RKO (cell line): Measurements from ENCODE around the gene ELMO2.

ENCODE experiments used
- DNase-seq: peaks from one replicate; pipeline ENCODE4 v3.0.0-alpha.2; 2016; ENCODE audit warnings: low spot score

The ELMO2 gene

GRCh38 chr20:46406200-46406985 is at the start of gene ELMO2:
Gene ELMO2 (minus strand): TSS chr20:46406615. CDS start chr20:46394482, 12,133 bp downstream.
- peak; percentile 99 for DNase-seq

DNA sequence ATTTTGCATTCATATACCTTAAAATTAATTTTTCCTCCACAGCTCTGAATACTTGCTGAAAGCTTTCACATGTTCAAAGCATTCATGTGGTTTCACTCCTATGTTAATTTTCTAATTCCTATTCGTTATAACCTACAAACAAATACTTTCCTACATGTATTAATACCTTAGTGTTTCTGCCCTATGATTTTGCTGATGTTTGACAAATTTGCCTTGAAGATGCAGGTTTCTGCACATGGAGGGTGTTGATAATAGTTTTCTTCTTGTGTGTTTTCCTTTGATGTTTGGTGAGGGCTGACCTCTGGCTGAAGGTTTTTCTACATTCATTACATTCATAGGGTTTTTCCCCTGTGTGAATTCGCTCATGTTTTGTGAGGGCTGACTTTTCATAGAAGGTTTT is 49.3 kb upstream of the ELMO2 start:
- DNase-seq = no peak

GRCh38 chr20:46446851-46447250 is 40.4 kb upstream of the ELMO2 start:
- no peak for DNase-seq

DNA sequence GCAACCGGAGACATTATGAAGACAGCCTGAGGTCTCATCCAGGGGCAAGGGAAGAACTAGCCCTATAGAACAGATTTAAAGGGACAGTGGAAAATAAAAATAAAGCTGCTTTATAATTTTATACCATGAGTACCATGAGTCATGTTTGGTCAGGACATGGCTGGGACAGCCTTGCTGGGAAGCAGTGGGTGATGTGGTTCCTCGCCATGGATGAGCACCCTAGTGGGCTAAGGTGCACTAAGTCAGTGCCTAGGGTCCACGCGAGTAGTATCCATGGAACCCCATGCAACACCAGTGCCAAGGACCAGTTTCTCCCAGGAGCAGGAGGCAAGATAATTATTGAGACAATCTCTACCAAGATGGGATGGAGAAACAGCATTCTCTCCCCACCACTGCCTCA is 33.4 kb upstream of the ELMO2 start:
- DNase-seq = no peak

DNA sequence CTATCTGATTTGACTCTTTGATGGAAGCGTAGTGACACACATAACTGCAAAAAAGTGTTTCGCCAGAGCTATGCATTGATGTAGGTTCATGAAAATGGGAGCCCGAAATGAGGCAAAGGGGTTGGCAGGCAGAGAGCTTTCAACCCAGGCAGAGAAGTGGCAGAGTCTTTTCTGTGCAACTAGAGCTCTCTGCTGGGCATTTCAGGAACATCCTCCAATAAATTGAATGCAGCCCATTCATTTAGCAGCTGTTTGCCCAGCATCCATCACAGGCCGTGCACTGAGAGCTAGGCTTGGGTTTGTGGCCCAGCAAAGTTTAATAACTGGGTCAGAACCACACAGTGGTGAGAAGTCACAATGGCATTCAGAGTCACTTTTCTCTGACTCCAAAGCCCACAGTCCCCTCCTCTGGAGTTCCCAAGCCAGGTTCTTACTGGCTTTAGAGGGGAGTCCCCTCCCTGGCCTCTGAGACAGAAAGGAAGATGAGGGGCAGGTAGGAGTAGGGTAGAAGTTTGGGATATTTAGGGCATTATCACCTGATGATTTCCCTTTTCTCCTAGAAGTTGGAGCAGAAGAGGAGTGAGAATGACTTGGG is 31.8 kb upstream of the ELMO2 start:
- DNase-seq = peak; percentile 65

GRCh38 chr20:46435146-46435545 is 28.7 kb upstream of the ELMO2 start:
- DNase-seq = no peak

GRCh38 chr20:46434597-46434996 is 28.2 kb upstream of the ELMO2 start:
- no peak for DNase-seq

DNA sequence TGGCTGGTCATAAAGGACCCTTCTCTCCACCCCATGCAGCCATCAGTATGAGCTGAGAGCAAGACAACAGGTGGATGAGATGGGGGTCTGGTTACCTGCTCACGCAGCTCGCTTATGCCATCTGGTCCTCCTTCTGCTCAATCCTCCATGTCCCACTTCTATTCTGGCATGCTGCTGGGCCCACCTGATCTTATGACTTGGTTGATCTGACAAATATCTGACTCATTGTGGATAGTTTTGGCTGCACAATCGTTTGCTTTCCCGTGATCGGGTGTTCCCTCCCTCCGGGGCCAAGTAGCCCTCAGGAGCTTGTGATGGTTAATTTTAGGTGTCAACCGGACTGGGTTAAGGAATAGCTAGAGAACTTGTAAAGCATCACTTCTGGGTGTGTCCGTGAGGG is 26.6 kb upstream of the ELMO2 start:
- peak; percentile 29 for DNase-seq

GRCh38 chr20:46430921-46431712 is 24.7 kb upstream of the ELMO2 start:
- DNase-seq = no peak

- no peak for DNase-seq
These were observed 21.0 kb upstream of the ELMO2 start for GRCh38 chr20:46427384-46427783.

GRCh38 chr20:46423882-46424482 is 17.6 kb upstream of the ELMO2 start:
- DNase-seq = no peak

GRCh38 chr20:46423342-46423741 is 16.9 kb upstream of the ELMO2 start:
- no peak for DNase-seq

DNA sequence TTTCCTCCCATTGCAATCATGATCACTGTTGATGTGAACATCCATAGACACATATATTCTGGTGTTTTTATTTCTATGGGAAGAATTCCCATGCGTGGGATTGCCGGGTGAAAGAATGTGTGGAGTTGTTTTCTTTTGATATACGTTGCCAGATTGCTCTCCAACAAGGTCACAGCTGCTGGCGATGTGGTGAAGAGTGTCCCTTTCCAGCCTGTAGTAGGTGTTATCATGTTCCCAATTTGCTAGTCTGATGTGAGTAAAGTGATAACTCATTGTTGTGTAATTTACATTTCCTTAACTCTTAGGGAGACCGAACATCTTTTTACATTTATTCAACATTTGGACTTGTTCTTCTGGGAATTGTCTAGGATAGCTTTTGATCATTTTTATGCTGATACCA is 14.5 kb upstream of the ELMO2 start:
- no peak for DNase-seq

DNA sequence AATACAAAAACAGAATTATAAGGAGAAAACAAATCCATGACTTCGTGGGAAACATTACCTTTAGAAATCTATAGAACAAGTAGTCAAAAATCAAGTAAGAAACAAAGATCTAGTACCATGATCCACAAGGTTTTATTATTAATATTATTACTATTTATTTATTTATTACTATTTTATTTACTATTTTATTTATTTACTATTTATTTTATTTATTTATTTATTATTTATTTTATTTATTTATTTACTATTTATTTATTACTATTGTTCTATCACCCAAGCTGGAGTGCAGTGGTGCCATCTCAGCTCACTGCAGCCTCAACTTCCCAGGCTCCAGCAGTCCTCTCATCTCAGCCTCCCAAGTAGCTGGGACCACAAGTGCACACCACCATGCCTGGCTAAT is 13.5 kb upstream of the ELMO2 start:
- DNase-seq = no peak

DNA sequence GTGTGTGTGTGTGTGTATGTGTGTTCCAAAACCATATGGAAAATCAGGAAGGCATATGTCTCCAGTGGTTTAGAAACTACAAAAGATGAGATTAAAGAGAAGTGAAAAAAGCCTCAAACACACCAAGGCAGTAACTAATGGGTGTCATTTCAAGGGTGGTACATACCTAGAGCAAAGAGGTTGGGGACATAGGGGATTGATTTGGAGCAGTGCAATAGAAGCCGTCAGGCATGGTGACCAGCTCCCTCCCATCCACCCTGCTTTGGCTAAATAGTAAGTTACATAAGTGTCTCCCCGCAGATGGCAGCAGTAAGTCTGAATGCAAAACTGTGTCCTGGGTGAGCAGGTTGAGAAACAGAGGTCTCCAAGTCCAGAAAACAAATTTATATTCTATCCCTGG is 10.4 kb upstream of the ELMO2 start:
- no peak for DNase-seq

DNA sequence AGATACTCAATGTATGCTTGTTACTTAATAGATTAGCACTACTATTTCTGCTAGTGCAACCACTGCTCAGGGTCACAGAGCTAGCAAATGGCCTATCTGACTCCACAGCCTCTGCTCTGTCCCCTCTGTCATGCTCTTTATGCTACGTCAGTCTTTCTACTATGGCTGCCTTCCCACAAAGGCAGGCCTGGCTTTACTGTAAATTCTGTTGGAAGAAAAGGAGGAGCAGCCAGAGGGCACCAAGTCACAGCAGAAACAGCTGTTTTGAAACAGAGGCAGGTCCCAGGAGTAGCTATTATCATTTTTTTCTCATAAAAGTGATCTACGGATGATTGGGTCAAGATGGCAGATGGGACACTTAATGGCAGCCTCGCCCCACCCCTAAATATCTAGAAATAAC is 10.0 kb upstream of the ELMO2 start:
- no peak for DNase-seq

DNA sequence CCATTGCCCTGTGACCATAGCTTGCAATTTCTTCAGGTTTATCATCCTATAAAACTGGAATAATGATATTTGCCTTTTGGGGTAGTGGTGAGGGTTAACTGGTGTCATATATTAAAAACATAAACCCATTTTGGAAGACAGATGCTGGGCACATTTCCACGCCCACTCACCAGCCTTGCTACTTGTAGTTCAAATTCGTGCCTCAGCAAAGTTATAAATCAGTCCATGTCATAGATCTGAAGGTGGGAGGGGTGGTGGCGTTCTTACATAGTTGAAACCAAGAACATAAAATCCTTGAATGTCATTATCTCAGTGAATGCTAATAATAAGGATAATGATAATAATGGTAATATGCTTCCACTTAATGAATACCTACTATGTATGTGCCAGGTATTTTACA is 9.4 kb upstream of the ELMO2 start:
- DNase-seq = no peak

DNA sequence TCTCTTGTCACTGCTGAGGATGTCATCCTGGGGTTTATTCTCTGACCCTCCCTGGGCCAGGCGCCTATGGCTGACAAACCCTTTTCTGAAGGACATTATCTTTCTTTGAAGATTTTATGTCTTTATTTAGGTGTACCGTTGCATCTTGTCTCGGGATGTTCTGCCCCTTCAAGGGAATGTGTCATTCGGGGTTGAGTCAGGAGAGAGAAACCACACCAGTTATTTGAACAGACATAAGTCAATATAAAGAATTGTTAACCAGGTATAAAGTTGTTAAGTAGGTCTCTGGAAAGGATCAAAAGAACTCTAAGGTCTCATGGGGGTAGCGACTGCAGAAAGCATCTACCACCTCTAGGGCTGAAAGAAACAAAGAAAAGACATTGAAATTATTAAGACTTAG is 8.2 kb upstream of the ELMO2 start:
- no peak for DNase-seq

DNA sequence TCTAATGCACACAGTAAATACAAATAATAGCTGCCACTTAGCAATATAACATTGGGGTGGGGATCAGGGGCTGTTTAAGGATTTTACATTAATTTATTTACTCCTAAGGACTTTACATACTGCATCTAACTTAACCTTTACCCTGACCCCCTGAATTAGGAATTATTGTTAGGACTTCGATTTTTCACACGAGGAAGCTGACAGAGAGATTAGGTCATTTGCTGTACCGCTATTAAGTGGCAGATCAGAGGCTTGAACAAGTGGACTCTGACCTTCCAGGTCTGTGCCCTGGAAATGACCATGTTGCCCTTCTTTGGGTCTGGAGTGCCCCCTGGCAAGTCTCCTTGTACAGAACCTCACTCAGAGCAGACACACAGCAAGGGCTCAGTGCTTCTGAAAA is 5.2 kb upstream of the ELMO2 start:
- no peak for DNase-seq

GRCh38 chr20:46408281-46408731 is 1.9 kb upstream of the ELMO2 start:
- DNase-seq = no peak

- no peak for DNase-seq
These were observed 1.2 kb upstream of the ELMO2 start for GRCh38 chr20:46407671-46407996.

GRCh38 chr20:46406986-46407670 is 713 bp upstream of the ELMO2 start:
- DNase-seq = peak; percentile 71
